Measurements from ENCODE around the gene RBM42. TPM values are rescaled to one million over a fixed set of nuclear protein-coding genes. Genes with fewer than 3 reads are reported as not detected.
A peak's percentile ranks its signal among the peaks of the same experiment; 100 is the strongest.

Gene RBM42
- total and polyA plus RNA-seq, 9 of the 15 experiments (the other 6 are each of a cell fraction or from before 2014, with no cell fraction given), result 5.7 to 149 (median 32.4) TPM

DNA sequence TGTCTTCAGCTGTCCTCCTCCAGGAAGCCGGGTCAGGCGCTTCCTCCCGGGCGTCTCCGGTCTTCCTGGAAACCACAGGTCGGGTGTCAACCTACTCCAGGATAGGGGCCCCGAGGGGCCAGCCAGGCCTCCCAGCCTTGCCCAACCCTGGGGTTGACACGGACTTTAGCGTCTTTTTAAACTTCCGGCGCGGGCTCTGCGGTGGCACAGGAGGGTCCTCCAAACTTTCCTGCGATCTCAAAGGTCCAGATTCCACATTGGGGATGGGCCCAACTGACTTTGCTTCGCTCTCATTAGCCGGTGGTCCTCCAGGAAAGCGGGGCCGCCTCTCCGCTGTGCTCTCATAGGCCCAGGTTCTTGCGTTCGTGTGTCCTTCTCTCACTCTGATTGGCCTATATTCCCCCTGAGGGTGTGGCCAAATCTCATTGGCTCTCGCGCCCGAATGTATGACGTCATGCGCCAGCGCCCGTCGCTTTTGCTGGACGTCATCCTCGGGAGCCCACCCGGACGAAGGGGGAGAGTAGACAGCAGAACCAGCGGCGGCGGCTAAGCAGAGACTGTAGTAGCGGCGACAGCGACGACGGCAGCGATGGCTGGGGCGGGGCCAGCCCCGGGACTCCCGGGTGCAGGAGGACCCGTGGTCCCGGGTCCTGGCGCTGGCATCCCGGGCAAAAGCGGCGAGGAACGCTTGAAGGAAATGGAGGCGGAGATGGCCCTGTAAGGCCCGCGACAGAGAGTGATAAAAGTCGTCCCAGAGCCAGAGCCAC is at the start of gene RBM42 (continued):
- TF ChIP-seq, protein P1, sequence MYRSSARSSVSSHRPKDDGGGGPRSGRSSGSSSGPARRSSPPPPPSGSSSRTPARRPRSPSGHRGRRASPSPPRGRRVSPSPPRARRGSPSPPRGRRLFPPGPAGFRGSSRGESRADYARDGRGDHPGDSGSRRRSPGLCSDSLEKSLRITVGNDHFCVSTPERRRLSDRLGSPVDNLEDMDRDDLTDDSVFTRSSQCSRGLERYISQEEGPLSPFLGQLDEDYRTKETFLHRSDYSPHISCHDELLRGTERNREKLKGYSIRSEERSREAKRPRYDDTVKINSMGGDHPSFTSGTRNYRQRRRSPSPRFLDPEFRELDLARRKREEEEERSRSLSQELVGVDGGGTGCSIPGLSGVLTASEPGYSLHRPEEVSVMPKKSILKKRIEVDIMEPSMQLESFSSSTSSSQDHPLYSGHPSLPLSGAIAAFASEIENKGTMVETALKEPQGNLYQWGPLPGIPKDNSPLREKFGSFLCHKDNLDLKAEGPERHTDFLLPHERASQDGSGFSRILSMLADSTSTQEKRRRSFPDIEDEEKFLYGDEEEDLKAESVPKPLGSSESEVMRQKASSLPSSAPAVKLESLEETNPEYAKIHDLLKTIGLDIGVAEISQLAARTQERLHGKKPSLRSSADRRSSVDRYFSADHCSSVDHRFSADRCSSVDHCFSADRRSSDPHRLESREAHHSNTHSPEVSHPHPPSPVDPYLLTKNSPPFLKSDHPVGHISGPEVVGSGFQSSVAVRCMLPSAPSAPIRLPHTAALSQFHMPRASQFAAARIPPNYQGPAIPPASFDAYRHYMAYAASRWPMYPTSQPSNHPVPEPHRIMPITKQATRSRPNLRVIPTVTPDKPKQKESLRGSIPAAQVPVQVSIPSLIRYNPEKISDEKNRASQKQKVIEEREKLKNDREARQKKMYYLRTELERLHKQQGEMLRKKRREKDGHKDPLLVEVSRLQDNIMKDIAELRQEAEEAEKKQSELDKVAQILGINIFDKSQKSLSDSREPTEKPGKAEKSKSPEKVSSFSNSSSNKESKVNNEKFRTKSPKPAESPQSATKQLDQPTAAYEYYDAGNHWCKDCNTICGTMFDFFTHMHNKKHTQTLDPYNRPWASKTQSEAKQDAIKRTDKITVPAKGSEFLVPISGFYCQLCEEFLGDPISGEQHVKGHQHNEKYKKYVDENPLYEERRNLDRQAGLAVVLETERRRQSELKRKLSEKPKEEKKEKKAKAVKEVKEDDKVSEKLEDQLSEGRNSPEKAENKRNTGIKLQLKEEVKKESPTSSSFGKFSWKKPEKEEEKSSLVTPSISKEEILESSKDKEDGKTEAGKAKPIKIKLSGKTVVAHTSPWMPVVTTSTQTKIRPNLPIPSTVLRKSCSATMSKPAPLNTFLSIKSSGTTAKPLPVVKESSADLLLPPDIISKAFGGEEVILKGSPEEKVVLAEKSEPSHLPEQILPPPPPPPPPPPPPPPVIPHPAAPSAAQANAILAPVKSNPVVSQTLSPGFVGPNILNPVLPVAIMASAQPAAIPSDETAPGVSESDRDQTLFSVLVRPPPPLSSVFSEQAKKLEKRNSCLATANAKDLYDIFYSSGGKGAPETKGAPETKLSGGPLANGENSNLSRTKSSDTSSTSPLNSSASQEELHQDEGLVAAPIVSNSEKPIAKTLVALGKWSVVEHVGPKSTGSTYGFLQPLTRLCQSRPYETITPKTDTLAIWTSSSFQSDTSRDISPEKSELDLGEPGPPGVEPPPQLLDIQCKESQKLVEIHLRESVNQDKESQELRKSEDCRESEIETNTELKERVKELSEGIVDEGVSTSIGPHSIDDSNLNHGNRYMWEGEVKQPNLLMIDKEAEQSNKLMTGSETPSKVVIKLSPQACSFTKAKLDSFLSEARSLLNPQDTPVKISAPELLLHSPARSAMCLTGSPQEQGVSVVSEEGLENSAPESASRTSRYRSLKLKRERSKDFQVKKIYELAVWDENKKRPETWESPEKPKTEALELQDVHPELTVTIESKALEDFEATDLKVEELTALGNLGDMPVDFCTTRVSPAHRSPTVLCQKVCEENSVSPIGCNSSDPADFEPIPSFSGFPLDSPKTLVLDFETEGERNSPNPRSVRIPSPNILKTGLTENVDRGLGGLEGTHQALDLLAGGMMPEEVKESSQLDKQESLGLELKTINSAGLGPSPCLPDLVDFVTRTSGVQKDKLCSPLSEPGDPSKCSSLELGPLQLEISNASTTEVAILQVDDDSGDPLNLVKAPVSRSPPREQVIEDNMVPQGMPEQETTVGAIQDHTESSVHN (IDR thresholded peaks at IDR 0.05; ENCODE audit: borderline replicate concordance in 1 of 2, low read depth in 1 of 2), result no peak
- TF ChIP-seq TOE1 (IDR thresholded peaks at IDR 0.05; ENCODE audit: borderline replicate concordance) (peak; percentile 67; the same call in 1 of the 2 replicates), TOE1 (CRISPR knock-in tag; IDR thresholded peaks at IDR 0.05; ENCODE audit: borderline replicate concordance, low read depth) (no peak), RBM17 (IDR thresholded peaks at IDR 0.05; ENCODE audit: borderline replicate concordance, low read depth, low read length) (no peak), IRF2 (CRISPR knock-in tag; IDR thresholded peaks at IDR 0.05) (no peak), NFIC (IDR thresholded peaks at IDR 0.05) (peak; percentile 52; the same call in 1 of the 2 replicates), FOXJ3 (CRISPR knock-in tag; IDR thresholded peaks at IDR 0.05) (no peak), POLR2A (conservative IDR thresholded peaks at IDR 0.05) (peak; percentile 81), SMC3 (conservative IDR thresholded peaks at IDR 0.05; ENCODE audit: insufficient read depth, low read depth, low read length) (no peak), HOXB6 (CRISPR knock-in tag; IDR thresholded peaks at IDR 0.05; ENCODE audit: borderline replicate concordance) (0 out of 2 replicates have a peak, but pooled peaks have one; percentile 58), PHF8 (IDR thresholded peaks at IDR 0.05; ENCODE audit: borderline replicate concordance, low read length) (peak; percentile 91), ELF2 (CRISPR knock-in tag; IDR thresholded peaks at IDR 0.05) (peak; percentile 82; the same call in 1 of the 2 replicates), NFIX (CRISPR knock-in tag; IDR thresholded peaks at IDR 0.05; ENCODE audit: low read depth) (0 out of 2 replicates have a peak, but pooled peaks have one; percentile 18), HNRNPH1 (optimal IDR thresholded peaks at IDR 0.05; ENCODE audit: low read depth, low read length) (no peak)
- TF ChIP-seq, protein P2, sequence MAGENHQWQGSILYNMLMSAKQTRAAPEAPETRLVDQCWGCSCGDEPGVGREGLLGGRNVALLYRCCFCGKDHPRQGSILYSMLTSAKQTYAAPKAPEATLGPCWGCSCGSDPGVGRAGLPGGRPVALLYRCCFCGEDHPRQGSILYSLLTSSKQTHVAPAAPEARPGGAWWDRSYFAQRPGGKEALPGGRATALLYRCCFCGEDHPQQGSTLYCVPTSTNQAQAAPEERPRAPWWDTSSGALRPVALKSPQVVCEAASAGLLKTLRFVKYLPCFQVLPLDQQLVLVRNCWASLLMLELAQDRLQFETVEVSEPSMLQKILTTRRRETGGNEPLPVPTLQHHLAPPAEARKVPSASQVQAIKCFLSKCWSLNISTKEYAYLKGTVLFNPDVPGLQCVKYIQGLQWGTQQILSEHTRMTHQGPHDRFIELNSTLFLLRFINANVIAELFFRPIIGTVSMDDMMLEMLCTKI (IDR thresholded peaks at IDR 0.05; ENCODE audit: partially characterized antibody), result no peak
- TF ChIP-seq, protein P3, sequence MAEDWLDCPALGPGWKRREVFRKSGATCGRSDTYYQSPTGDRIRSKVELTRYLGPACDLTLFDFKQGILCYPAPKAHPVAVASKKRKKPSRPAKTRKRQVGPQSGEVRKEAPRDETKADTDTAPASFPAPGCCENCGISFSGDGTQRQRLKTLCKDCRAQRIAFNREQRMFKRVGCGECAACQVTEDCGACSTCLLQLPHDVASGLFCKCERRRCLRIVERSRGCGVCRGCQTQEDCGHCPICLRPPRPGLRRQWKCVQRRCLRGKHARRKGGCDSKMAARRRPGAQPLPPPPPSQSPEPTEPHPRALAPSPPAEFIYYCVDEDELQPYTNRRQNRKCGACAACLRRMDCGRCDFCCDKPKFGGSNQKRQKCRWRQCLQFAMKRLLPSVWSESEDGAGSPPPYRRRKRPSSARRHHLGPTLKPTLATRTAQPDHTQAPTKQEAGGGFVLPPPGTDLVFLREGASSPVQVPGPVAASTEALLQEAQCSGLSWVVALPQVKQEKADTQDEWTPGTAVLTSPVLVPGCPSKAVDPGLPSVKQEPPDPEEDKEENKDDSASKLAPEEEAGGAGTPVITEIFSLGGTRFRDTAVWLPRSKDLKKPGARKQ (CRISPR knock-in tag; IDR thresholded peaks at IDR 0.05), result no peak

Data from K562 (cell line).